ENCODE data around the gene MSL1. TPM values are rescaled to one million over a fixed set of nuclear protein-coding genes. Genes with fewer than 3 reads are reported as not detected.

The MSL1 gene
- total and polyA plus RNA-seq, 12 donors = 47.8 to 143 (median 72.1) TPM

GRCh38 chr17:40159456-40159855 lies 37.7 kb downstream of the MSL1 start:
- Histone ChIP-seq H3K27ac (no peak overlapping the region), H3K36me3 (replicated peaks in 1 of 2) (peaks cover 0 to 61% of the 10 kb centered on the region in 2 donors), H3K4me1 (replicated peaks in 1 of 2) (peaks cover 0 to 15% of the 10 kb centered on the region in 2 donors), H3K27me3 (no peaks in the 10 kb centered on the region), H3K4me3 (no peak overlapping the region), H3K9me3 (replicated peaks in 1 of 3) (no peaks in the 10 kb centered on the region)
- intact Hi-C loops (cut with DNase I) = no loop called here
- no peak for DNase-seq
- WGBS, 4 donors = 83 to 92% (median 89%) methylated on average over 6 of the region's 6 CpGs
- TF ChIP-seq CTCF (IDR thresholded peaks at IDR 0.05) (no peak), POLR2A (IDR thresholded peaks at IDR 0.05) (no peak)

- intact Hi-C loops (cut with DNase I) = loop anchor here (5.0 to 10.0 kb wide), 3 partner anchors 45 to 103 kb away; partner anchors contain the start of genes MSL1 (in 1 of the 2) and THRA (in 1 of the 2)
- DNase-seq = no peak
- Histone ChIP-seq H3K27me3 (no peaks in the 10 kb centered on the region), H3K4me3 (no peak overlapping the region), H3K27ac (peak overlapping the region in 3 of 5 donors; percentile 7 to 82 (median 48)), H3K9me3 (replicated peaks in 1 of 3) (no peaks in the 10 kb centered on the region), H3K4me1 (replicated peaks in 1 of 2) (no peaks in the 10 kb centered on the region), H3K36me3 (replicated peaks in 1 of 2) (peaks cover 0 to 97% of the 10 kb centered on the region in 2 donors)
- WGBS, 4 donors = 85 to 94% (median 90%) methylated on average over 3 of the region's 3 CpGs
- TF ChIP-seq POLR2A (IDR thresholded peaks at IDR 0.05) (no peak), CTCF (IDR thresholded peaks at IDR 0.05) (no peak)
Observed at GRCh38 chr17:40167685-40168261, 46.0 kb downstream of the MSL1 start.

GRCh38 chr17:40168262-40168832 lies 46.6 kb downstream of the MSL1 start:
- DNase-seq = peak in 5 of 7 donors; percentile 41 to 76 (median 57)
- H3K36me3 ChIP-seq (replicated peaks in 1 of 2) = peaks cover 0 to 94% of the 10 kb centered on the region in 2 donors
- H3K9me3 ChIP-seq (replicated peaks in 1 of 3) = no peaks in the 10 kb centered on the region
- H3K4me3 ChIP-seq = no peak overlapping the region
- TF ChIP-seq CTCF (IDR thresholded peaks at IDR 0.05) = peak; percentile 63 to 97 (median 94)
- no peak for TF ChIP-seq POLR2A (IDR thresholded peaks at IDR 0.05)
- intact Hi-C loops (cut with DNase I) = loop anchor here (5.0 to 10.0 kb wide), 3 partner anchors 46 to 104 kb away; partner anchors contain the start of genes MSL1 (in 1 of the 2) and THRA (in 1 of the 2)
- H3K27me3 ChIP-seq = no peaks in the 10 kb centered on the region
- WGBS, 4 donors = 33 to 44% (median 36%) methylated on average over 11 of the region's 11 CpGs
- no peaks in the 10 kb centered on the region for H3K4me1 ChIP-seq (replicated peaks in 1 of 2)
- H3K27ac ChIP-seq = peak overlapping the region in 3 of 5 donors; percentile 24 to 82 (median 48)

GRCh38 chr17:40170325-40170724 lies 48.6 kb downstream of the MSL1 start:
- Histone ChIP-seq H3K27me3 (no peaks in the 10 kb centered on the region), H3K36me3 (replicated peaks in 1 of 2) (peaks cover 0 to 89% of the 10 kb centered on the region in 2 donors), H3K4me1 (replicated peaks in 1 of 2) (no peaks in the 10 kb centered on the region), H3K4me3 (no peak overlapping the region), H3K9me3 (replicated peaks in 1 of 3) (no peaks in the 10 kb centered on the region), H3K27ac (no peak overlapping the region)
- TF ChIP-seq CTCF (IDR thresholded peaks at IDR 0.05) (no peak), POLR2A (IDR thresholded peaks at IDR 0.05) (no peak)
- 88 to 97% (median 94%) methylated on average over 2 of the region's 2 CpGs for WGBS, 4 donors
- intact Hi-C loops (cut with DNase I) = loop anchor here (5.0 to 10.0 kb wide), 2 partner anchors 38 to 116 kb away; partner anchors contain the start of gene MED24 (in 1 of the 2)
- DNase-seq = no peak
